Smooth muscle cell (in vitro differentiated cells): ENCODE data around the gene PRDM11. TPM values are rescaled to one million over a fixed set of nuclear protein-coding genes. Genes with fewer than 3 reads are reported as not detected.

Experiments used
- DNase-seq: peaks from one replicate; lab custom pipeline; 2025; ENCODE audit not compliant: unreplicated experiment; lab: John Stamatoyannopoulos, UW
- H2AFZ ChIP-seq: fragments of 200-600 bp; sonication (generic); 2 replicates; pipeline ENCODE4 v1.6.0; 2016; ENCODE audit warnings: antibody characterized with exemption, low read depth, mild to moderate bottlenecking
- H3F3A ChIP-seq: fragments of 200-600 bp; sonication (generic); 2 replicates; pipeline ENCODE4 v1.6.0; 2017; ENCODE audit warnings: antibody characterized with exemption, low read depth
- H3K27ac ChIP-seq: fragments of 200-600 bp; sonication (generic); 2 replicates; pipeline ENCODE4 v1.5.1; 2016; ENCODE audit warnings: low read depth, mild to moderate bottlenecking
- H3K27me3 ChIP-seq: fragments of 200-600 bp; sonication (generic); 2 replicates; pipeline ENCODE4 v1.6.1; 2016; ENCODE audit warnings: low read depth, mild to moderate bottlenecking
- H3K36me3 ChIP-seq: fragments of 200-600 bp; sonication (generic); 2 replicates; pipeline ENCODE4 v1.5.1; 2016; ENCODE audit warnings: low read depth
- H3K4me1 ChIP-seq: fragments of 200-600 bp; sonication (generic); 2 replicates; pipeline ENCODE4 v1.5.1; 2016; ENCODE audit warnings: low read depth
- H3K4me2 ChIP-seq: fragments of 200-600 bp; sonication (generic); 2 replicates; pipeline ENCODE4 v1.6.0; 2016; ENCODE audit warnings: mild to moderate bottlenecking
- H3K4me3 ChIP-seq: fragments of 200-600 bp; sonication (generic); 2 replicates; pipeline ENCODE4 v1.5.1; 2016; ENCODE audit warnings: mild to moderate bottlenecking
- H3K79me2 ChIP-seq: fragments of 200-600 bp; sonication (generic); 2 replicates; pipeline ENCODE4 v1.6.0; 2016; ENCODE audit warnings: low read depth, mild to moderate bottlenecking
- H3K9ac ChIP-seq: fragments of 200-600 bp; sonication (generic); 2 replicates; pipeline ENCODE4 v1.6.0; 2016; ENCODE audit warnings: low read depth
- H3K9me3 ChIP-seq: fragments of 200-600 bp; sonication (generic); replicated peaks from 2 replicates; pipeline ENCODE4 v1.5.1; 2016; ENCODE audit warnings: low read depth
- H4K20me1 ChIP-seq: fragments of 200-600 bp; sonication (generic); 2 replicates; pipeline ENCODE4 v1.6.0; 2016; ENCODE audit warnings: low read depth
- WGBS: methylation state at CpG from one replicate; pipeline ENCODE4 v1.1.7; 2016; ENCODE audit warnings: low lambda C conversion rate; 5-methylcytosine and 5-hydroxymethylcytosine counted together
- polyA plus RNA-seq: library from polyadenylated mRNA; unstranded; fragments of >200 nt; fragmentation: Nextera tagmentation; extraction: Ambion mirVana; gene quantifications from 2 replicates; pipeline ENCODE4 v1.2.1, GENCODE V29; 2016
- total RNA-seq: library from RNA; depleted of rRNA; stranded (reverse); fragments of >200 nt; gene quantifications from 2 replicates; pipeline ENCODE4 v1.2.3, GENCODE V29; 2014
- TF ChIP-seq, protein P1 (sequence below): fragments of 200-600 bp; sonication (generic); IDR thresholded peaks from 2 replicates; pipeline ENCODE4 v1.5.1; 2017; ENCODE audit warnings: borderline replicate concordance, mild to moderate bottlenecking, antibody characterized with exemption; ENCODE audit not compliant: insufficient read depth, poor library complexity, severe bottlenecking

PRDM11 gene
- total and polyA plus RNA-seq, 2 experiments from 2014 or later = 5.8 to 6.6 TPM

DNA sequence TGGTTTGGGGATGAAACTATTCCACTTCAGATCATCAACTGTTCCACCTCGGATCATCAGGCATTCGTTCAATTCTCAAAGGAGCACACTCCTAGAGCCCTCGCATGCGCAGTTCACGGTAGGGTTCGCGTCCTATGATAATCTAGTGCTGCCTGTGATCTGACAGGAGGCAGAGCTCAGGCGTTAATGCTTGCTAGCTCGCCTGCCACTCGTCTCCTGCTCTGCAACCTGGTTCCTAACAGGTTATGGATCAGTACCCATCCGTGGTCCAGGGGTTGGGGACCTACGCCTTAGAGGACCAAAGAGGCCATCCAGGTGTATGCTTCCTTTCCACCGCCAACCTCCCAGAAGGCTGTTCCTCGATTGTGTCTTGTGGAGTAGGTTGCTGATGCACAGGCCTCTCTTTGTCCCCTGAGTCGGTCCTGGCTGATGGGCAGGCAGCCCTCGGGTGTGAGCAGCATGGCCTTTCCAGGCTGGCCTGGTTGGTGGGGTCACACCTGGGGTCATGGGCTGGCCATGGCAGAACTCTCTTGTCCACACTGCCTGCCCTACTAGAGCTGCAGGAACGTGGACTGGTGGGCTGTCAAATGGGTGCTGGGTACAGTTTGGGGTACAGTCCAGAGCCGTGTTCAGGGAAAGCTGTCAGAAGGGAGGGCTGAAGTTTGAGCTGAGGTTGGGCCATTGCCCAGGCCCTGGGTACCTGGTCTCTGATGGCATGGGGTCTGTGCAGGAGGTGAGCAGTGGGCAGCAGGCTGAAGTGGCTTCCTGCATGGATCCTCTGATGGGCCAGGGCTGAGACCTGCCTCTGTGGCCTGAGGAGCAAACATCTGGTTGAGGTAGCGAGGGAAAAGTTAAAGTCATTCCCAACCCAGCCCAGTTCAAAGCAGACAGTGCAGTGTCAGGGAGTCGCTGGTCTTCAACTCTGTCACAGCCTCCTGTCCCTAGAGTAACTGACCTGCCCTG, 11.1 kb downstream of the PRDM11 start:
- WGBS = 89% methylated on average over 20 of the region's 20 CpGs
- Histone ChIP-seq H4K20me1 (peaks cover 27% of the 10 kb centered on the region), H3K4me1 (peaks cover 19% of the 10 kb centered on the region), H3K27me3 (no peaks in the 10 kb centered on the region), H3K27ac (peak overlapping the region; percentile 52), H3F3A (no peaks in the 10 kb centered on the region), H3K36me3 (no peaks in the 10 kb centered on the region), H3K4me2 (peak overlapping the region; percentile 74), H3K79me2 (peaks cover 9% of the 10 kb centered on the region), H3K9me3 (no peaks in the 10 kb centered on the region), H2AFZ (no peak overlapping the region), H3K4me3 (no peak overlapping the region), H3K9ac (no peak overlapping the region)
- TF ChIP-seq, protein P1, sequence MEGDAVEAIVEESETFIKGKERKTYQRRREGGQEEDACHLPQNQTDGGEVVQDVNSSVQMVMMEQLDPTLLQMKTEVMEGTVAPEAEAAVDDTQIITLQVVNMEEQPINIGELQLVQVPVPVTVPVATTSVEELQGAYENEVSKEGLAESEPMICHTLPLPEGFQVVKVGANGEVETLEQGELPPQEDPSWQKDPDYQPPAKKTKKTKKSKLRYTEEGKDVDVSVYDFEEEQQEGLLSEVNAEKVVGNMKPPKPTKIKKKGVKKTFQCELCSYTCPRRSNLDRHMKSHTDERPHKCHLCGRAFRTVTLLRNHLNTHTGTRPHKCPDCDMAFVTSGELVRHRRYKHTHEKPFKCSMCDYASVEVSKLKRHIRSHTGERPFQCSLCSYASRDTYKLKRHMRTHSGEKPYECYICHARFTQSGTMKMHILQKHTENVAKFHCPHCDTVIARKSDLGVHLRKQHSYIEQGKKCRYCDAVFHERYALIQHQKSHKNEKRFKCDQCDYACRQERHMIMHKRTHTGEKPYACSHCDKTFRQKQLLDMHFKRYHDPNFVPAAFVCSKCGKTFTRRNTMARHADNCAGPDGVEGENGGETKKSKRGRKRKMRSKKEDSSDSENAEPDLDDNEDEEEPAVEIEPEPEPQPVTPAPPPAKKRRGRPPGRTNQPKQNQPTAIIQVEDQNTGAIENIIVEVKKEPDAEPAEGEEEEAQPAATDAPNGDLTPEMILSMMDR = no peak
- no peak for DNase-seq

DNA sequence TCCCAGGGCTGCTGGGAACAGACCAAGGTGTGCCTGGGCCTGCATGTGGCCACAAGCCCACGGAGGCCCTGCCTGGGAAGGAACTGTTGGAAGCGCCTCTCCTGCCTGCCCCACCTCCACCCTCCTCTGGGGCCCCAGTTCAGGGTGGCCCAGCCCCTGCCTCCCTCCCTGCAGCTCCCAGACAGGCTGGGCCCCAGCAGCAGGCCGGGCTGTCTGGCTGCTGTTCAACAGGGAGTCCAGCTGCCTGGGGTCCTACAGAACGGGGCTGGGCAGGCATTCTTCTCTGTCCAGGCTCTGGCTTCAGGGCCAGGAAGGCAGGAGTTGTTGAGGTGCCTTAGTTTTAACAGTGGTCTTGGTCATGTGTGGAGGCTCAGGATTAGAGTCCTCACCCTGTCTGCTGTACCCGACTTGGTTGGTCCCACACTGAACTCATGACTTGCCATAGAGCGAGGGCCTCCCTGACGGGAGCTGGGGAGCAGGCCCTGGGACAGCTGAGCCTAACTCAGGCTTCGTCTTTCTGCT, 11.8 kb downstream of the PRDM11 start:
- H3K27me3 ChIP-seq = no peaks in the 10 kb centered on the region
- 34% methylated on average over 8 of the region's 8 CpGs for WGBS
- no peak overlapping the region for H3K9ac ChIP-seq
- H3K4me3 ChIP-seq = no peak overlapping the region
- peaks cover 19% of the 10 kb centered on the region for H3K4me1 ChIP-seq
- H3K79me2 ChIP-seq = peaks cover 8% of the 10 kb centered on the region
- peak overlapping the region; percentile 52 for H3K27ac ChIP-seq
- TF ChIP-seq, protein P1 = no peak
- peak overlapping the region; percentile 74 for H3K4me2 ChIP-seq
- no peaks in the 10 kb centered on the region for H3F3A ChIP-seq
- peak; percentile 19 for DNase-seq
- no peak overlapping the region for H2AFZ ChIP-seq
- no peaks in the 10 kb centered on the region for H3K9me3 ChIP-seq
- H3K36me3 ChIP-seq = no peaks in the 10 kb centered on the region
- H4K20me1 ChIP-seq = peaks cover 34% of the 10 kb centered on the region

GRCh38 chr11:45158891-45159605, 12.6 kb downstream of the PRDM11 start:
- H4K20me1 ChIP-seq = peaks cover 42% of the 10 kb centered on the region
- peaks cover 19% of the 10 kb centered on the region for H3K4me1 ChIP-seq
- H3K79me2 ChIP-seq = peaks cover 4% of the 10 kb centered on the region
- H3K4me3 ChIP-seq = no peak overlapping the region
- H3K9me3 ChIP-seq = no peaks in the 10 kb centered on the region
- no peak overlapping the region for H2AFZ ChIP-seq
- 84% methylated on average over 13 of the region's 13 CpGs for WGBS
- peak overlapping the region; percentile 74 for H3K4me2 ChIP-seq
- no peaks in the 10 kb centered on the region for H3F3A ChIP-seq
- H3K27me3 ChIP-seq = no peaks in the 10 kb centered on the region
- no peak overlapping the region for H3K9ac ChIP-seq
- H3K36me3 ChIP-seq = no peaks in the 10 kb centered on the region
- TF ChIP-seq, protein P1 = no peak
- H3K27ac ChIP-seq = peak overlapping the region; percentile 52
- no peak for DNase-seq
